ENCODE measurements around the gene CSE1L.
"Not testable (repeated sequence)": the region's sequence is repeated elsewhere in the genome, so short reads cannot be mapped to it uniquely, and the experiment has no call there.

Gene CSE1L

GRCh38 chr20:49132995-49133478, 86.9 kb downstream of the CSE1L start:
- DNase-seq = peak; percentile 47

GRCh38 chr20:49133571-49133970, 87.5 kb downstream of the CSE1L start:
- no peak for DNase-seq

DNA sequence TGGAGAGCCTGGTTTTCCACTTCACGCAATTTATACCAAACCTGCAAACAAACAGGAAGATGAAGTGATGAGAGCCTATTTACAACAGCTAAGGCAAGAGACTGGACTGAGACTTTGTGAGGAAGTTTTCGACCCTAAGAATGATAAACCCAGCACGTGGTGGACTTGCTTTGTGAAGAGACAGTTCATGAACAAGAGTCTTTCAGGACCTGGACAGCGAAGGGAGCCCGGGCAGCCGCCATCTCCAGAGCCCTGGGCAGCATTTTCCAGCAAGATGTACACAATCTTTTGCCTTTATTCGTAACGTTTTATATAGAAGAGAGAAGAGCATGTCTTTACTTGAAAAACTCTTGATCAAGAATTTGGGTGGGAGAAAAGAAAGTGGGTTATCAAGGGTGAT, 88.7 kb downstream of the CSE1L start:
- DNase-seq = not testable (repeated sequence)

DNA sequence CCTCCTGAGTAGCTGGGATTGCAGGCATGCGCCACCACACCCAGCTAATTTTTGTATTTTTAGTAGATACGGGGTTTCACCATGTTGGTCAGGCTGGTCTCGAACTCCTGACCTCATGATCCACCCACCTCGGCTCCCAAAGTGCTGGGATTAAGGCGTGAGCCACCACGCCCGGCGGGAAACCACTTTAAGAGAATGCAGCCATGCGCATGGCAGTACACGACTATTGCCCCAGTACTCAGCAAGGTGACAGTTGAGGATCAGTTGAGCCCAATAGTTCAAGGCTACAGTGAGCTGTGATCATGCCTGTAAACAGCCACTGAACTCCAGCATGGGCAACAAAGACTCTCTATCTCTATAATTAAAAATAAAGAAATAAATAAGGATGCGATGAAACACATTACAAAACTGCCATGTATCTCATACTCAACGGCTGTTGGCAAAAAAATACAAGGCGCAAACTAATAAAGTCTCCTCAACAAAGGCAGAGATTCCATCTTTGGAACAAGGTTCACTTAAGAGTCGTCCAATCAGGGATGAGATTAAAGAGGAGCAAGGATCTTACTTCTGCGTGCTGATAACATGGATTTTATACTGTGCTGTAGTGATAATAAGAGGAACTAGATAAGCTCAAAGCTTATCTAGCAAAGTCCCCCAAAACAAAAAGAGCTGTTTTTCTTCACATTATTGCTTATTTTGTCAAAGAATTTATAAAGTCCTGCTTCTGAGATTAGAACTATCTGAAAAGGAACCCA, 90.9 kb downstream of the CSE1L start:
- no peak for DNase-seq

GRCh38 chr20:49138431-49138830, 92.3 kb downstream of the CSE1L start:
- no peak for DNase-seq

DNA sequence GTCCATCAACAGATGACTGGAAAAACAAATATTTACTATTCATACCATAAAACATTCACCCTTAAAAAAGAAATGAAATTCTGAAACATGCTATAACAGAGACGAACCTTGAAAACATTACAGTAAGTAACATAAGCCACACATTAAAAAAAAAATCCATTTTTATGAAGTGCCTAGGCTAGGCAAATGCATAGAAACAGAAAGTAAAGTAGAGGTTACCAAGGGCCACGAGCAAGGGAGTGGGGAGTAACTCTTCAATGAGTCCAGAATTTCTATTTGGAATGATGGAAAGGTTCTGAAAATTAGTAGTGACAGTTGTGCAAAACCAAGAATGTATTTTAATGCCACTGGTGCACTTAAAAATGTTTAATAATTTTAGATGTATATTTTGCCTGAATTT, 94.3 kb downstream of the CSE1L start:
- no peak for DNase-seq

- DNase-seq = no peak
Measured at GRCh38 chr20:49140834-49141233, 94.7 kb downstream of the CSE1L start.

Measured in activated CD4-positive, alpha-beta T cell treated with anti-CD3 and anti-CD28 coated beads, Interleukin-2, amount 50 U/mL, for 16 hours (primary cell).